ENCODE data around the gene SNCAIP.
A peak's percentile ranks its signal among the peaks of the same experiment; 100 is the strongest.
"Not testable (repeated sequence)": the region's sequence is repeated elsewhere in the genome, so short reads cannot be mapped to it uniquely, and the experiment has no call there.

The SNCAIP gene

DNA sequence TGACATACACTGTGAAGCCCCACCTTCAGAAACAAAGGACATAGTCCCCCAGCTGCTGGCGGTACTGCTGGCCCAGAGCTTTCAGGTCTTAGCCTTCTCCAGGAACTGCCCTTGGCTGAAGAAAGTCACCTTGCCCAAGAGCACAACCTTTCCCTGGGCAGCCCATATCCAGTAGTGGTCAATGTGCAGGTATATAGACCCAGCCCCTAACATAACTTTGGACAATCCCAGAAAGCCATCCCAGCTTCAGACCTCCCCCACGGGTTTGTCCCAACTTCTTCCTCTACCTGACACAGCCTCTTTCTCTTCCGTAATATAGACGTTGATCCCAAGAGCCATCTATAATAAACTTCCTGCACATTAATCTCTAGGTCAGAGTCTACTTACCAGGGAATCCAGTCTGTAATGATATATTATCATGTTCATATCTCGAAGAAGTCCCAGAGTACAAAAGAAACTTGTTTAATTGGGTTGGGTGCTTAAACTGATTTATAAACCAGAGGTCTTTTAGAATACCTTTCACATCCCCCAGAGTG is 157.4 kb downstream of the SNCAIP start:
- no peak for DNase-seq
- in situ Hi-C loops (cut with HindIII; ENCODE audit: low pct_ligation_motif_present, low pct_unique_long_range_greater_than_20kb, low sequenced_read_pairs) = no loop called here

DNA sequence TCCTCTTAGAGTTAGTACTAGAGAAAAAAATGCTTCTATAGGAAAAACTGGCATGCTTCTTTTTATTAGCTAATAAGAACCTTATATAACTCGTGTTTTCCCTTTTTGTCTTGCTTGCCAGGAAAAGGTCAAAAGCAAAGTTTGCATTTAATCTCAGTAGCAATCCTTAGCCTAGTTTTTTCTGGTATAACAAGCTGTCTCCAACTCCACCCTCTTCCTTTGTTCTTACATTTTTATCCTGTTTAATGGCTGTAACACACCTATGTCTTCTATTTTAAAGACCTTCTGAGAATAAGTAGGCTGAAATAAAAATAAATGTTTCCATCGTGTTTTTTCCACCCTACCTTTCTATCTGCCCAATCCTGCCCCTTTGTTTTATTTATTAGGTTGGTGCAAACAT is 158.3 kb downstream of the SNCAIP start:
- no peak for DNase-seq
- in situ Hi-C loops (cut with HindIII; ENCODE audit: low pct_ligation_motif_present, low pct_unique_long_range_greater_than_20kb, low sequenced_read_pairs) = no loop called here

DNA sequence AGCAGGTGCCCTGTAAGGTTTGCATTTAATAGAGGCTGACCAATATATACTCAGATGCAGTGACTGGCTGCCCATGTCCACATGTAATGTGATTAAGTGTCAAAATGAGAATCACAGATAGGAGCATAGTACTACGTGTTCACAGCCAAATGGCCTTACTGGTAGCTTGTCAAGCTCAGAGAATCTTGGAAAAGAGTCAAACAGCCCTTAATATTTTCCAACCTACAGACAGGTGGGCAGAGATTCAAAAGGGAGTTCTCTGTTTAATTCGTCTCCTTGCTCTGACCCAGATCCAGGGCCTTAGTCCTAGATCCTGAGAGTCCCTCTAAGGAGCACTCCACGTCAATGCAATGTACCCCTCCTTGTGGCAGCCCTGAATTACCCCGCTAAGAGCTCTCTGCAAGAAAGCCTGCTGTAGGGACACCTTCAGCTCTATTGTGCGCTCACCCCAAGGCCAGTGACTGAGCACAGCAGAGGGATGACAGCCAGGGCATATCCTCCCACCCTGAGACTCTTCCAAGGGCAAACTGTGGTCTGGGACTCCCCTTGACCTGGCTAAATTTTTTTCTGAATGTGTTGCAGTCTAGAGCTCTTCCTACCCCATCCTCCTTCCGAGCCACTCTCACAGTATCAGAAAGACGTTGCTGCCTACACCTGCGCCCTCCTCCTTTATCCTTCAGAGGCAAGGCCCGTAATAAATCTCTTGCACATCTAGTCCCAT is 159.2 kb downstream of the SNCAIP start:
- in situ Hi-C loops (cut with HindIII; ENCODE audit: low pct_ligation_motif_present, low pct_unique_long_range_greater_than_20kb, low sequenced_read_pairs) = no loop called here
- no peak for DNase-seq

DNA sequence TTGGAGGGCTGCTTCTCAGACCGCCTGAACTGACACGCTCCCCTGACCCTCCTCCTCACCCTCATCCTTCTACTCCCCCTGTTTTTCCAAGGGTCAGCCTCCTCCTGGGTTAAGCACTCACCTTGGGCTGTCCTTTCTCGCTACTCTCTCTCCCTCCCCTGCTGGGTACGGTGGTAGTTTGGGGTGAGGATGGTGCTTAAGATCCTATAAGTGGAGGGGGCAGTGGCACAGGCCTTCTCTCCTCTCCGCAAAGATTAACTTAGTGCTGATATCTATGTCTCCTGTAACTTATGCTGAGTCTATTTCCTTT is 159.7 kb downstream of the SNCAIP start:
- in situ Hi-C loops (cut with HindIII; ENCODE audit: low pct_ligation_motif_present, low pct_unique_long_range_greater_than_20kb, low sequenced_read_pairs) = no loop called here
- no peak for DNase-seq

DNA sequence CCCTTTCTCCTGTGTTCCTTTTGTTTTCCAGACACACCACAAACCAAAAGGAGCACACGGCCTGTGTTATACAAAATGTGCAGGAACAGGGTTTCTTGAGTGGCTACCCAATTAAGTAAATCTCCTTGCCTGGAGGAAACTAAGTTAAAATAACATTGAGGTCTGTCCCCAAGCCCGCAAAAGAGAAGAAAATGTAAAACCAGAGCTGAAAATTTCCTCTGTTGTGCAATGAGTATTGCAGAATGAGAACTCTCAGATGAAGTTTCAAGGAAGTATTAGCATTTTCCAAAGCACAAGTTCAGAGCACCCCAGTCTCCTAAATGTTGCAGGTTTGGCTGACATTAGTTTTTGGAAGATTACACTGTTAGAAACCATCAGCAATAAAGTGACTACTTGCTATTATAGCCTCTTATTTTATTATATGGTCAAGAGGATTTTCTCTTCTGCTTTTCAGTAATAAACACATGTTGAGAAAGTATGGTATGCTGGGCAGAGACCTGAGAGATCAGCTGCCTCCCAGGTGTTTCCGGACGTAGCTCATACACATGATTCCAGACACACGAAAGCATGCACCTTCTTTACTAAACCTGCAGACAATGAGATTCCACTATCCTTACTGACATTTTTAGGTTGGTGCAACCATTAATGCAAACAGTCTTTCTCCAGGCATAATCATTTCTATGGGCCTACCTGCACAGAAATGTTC is 161.3 kb downstream of the SNCAIP start:
- in situ Hi-C loops (cut with HindIII; ENCODE audit: low pct_ligation_motif_present, low pct_unique_long_range_greater_than_20kb, low sequenced_read_pairs) = no loop called here
- DNase-seq = no peak

DNA sequence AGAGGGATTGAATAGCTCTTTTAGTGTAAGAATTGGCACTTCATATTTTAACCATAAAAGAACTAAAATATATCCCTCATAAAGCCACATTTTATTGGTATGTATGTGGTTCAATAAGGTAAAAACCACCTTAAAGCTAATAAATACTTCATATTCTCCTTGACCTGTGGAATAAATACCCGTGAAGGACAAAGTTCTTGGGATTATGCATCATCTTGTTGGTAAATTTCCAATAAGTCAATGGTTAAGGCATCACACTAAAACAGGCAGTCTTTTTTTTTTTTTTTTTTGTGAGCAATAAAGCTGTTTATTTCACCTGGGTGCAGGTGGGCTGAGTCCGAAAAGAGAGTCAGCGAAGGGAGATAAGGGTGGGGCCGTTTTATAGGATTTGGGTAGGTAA is 161.9 kb downstream of the SNCAIP start:
- in situ Hi-C loops (cut with HindIII; ENCODE audit: low pct_ligation_motif_present, low pct_unique_long_range_greater_than_20kb, low sequenced_read_pairs) = no loop called here
- no peak for DNase-seq

DNA sequence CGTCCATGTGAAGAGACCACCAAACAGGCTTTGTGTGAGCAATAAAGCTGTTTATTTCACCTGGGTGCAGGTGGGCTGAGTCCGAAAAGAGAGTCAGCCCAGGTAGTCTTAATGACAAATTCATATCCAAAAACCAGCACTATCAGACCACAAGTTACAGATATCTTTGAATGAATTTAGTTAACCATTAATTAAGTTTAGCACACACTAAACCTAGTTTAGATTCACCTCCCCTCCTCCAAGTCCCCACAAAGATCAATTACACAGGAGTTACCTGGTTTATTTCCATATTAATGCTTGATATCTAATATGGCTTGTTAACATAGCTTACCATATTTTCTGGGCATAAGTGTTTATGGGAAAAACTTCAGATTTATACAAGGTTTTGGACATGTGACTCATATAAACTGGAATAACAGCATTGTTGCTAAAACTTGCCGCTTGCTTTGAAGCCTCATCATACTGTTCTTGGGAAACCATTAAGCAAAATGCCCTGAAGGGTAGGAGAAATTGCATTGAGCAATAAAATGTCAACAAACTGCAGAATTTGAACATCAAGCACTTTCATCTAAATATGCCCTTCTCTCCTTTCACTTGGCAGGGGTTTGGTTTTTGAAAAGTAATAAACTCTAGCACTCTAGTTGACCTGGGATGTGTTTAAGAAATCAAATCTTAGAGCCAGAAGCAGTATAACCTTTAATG is 166.9 kb downstream of the SNCAIP start:
- in situ Hi-C loops (cut with HindIII; ENCODE audit: low pct_ligation_motif_present, low pct_unique_long_range_greater_than_20kb, low sequenced_read_pairs) = no loop called here
- no peak for DNase-seq

DNA sequence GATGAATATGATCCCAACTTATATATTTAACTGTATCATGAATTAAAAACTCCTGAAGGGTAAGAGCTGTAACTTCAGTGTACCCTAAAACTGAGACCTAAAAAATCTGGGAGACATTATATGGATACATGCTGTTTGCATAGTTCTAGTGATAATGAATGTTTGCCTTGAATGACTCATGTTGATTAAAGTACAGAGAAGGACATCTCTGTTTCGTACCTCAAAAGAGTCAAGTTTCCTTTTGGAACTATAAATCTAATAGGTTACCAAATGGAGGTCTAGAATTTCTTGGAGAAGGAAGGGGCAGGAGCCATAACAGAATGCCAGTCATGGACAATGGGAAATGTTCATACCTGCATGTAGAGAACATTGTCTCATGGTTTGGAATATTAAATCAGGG is 168.1 kb downstream of the SNCAIP start:
- in situ Hi-C loops (cut with HindIII; ENCODE audit: low pct_ligation_motif_present, low pct_unique_long_range_greater_than_20kb, low sequenced_read_pairs) = no loop called here
- DNase-seq = no peak

DNA sequence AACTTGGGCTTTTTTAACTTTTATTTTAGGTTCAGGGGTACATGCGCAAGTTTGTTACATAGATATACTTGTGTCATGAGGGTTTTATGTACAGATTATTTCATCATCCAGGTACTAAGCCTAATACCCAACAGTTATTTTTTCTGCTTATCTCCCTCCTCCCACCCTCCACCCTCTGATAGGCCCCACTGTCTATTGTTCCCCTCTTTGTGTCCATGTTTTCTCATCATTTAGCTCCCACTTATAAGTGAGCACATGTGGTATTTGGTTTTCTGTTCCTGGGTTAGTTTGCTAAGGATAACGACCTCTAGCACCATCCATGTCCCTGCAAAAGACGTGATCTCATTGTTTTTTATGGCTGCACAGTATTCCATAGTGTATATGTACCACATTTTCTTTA is 172.1 kb downstream of the SNCAIP start:
- no peak for DNase-seq
- in situ Hi-C loops (cut with HindIII; ENCODE audit: low pct_ligation_motif_present, low pct_unique_long_range_greater_than_20kb, low sequenced_read_pairs) = no loop called here

DNA sequence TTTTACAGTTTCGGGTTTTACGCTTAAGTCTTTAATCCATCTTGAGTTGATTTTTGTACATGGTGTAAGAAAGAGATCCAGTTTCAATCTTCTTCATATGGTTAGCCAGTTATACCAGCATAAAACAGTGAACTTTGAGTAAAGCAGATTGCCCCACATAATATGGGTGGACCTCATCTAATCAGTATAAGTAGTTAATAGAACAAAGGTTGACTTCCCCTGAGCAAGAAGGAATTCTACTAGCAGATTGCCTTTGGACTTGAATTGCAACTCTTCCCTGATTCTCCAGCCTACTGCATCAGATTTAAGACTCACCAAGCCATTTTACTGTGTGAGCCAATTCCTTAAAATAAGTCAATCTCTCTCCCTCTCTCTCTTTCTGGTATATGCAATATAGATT is 173.2 kb downstream of the SNCAIP start:
- in situ Hi-C loops (cut with HindIII; ENCODE audit: low pct_ligation_motif_present, low pct_unique_long_range_greater_than_20kb, low sequenced_read_pairs) = no loop called here
- DNase-seq = no peak

DNA sequence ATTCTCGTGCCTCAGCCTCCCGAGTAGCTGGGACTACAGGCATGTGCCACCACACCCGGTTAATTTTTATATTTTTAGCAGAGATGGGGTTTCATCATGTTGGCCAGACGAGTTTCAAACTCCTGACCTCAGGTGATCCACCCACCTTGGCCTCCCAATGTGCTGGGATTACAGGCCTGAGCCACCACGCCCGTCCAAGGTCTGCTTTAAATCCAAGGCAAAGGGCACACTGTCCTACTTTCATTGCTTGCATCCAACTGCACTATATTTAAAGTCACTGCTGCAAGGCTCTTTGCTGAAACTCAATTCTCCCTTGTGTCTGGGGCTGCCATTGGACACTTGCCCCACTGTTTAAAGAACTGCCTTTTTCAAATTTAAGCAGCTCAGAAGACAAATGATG is 174.6 kb downstream of the SNCAIP start:
- DNase-seq; in situ Hi-C loops (cut with HindIII; ENCODE audit: low pct_ligation_motif_present, low pct_unique_long_range_greater_than_20kb, low sequenced_read_pairs): not testable (repeated sequence)

DNA sequence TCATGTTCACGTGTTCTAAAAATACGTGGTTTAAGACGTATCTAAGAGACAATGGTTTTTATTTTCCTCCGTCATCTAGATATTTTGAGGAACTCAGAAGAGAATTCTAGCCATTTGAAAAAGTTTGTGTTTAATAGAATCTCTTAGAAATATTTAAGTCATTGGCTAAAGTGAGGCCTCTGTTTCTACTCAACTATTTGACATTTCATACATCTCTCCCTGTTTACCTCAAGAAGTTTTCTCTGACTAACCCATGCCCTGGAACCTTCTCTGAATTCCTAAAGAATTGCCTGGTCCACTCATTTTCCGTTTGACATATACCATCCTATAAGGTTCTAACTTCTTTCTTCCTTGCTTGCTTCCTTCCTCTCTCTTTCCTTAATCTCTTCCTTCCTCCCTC is 178.7 kb downstream of the SNCAIP start:
- in situ Hi-C loops (cut with HindIII; ENCODE audit: low pct_ligation_motif_present, low pct_unique_long_range_greater_than_20kb, low sequenced_read_pairs) = no loop called here
- DNase-seq = no peak

DNA sequence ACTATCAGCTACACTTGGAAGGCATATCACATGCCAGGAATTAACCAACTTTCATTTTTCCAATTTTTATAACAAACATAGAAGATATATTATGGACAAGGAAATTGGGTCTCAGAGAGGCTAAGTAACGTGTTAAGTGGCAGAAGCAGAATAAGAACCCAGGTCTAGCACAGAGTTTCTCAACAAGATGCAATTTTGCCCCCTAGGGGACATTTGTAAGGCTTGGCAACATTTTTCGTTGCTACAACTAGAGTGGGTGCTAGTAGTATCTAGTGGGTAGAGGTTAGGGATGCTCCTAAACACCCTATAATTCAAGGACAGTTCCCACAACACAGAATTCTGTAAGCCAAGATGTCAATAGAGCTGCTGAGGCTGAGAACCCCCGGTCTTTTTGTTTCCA is 180.6 kb downstream of the SNCAIP start:
- in situ Hi-C loops (cut with HindIII; ENCODE audit: low pct_ligation_motif_present, low pct_unique_long_range_greater_than_20kb, low sequenced_read_pairs) = no loop called here
- peak; percentile 14 for DNase-seq

DNA sequence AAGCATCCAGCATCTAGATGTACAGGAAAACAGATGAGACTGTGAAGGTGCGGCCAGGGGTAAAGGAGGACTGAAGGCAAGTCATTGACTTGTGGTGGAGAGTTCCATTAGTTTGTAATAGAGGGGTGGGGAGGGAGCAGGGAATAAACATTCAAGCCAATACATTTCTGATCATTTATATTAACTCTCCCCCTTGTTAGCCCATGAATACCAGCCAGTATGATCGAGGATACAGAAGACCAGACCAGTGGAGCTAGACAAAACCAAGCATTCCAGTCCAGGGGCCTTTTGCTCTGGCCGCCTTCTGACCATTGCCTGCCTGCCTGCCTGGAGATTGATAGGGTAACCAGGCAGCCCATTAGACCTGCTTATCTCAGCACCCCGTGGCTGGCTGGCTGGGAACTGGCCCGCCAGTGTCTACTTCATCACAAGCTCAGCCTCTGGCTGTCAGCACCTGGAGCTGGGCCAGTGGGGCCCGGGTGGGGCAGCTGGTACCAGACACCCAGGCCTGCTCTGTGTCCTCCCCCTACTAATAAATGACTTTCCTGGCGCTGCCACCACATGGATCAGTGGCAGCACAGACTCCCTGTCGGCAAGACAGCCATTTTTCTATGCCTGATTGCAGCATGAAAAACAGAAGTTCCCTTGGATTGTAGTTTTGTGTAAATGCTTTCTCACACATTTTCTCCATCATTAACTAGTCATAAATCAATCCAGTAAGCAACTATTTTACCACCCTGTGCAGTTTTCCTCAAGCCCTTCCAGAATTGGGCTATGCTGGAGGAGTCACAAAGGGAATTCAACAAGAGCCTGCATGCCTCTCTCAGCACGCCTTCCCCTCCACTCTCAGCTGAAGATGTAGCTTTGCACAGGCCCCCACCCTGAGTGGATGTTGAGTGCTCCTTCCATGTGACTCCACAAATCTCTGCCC is 181.3 kb downstream of the SNCAIP start:
- no peak for DNase-seq
- in situ Hi-C loops (cut with HindIII; ENCODE audit: low pct_ligation_motif_present, low pct_unique_long_range_greater_than_20kb, low sequenced_read_pairs) = no loop called here

DNA sequence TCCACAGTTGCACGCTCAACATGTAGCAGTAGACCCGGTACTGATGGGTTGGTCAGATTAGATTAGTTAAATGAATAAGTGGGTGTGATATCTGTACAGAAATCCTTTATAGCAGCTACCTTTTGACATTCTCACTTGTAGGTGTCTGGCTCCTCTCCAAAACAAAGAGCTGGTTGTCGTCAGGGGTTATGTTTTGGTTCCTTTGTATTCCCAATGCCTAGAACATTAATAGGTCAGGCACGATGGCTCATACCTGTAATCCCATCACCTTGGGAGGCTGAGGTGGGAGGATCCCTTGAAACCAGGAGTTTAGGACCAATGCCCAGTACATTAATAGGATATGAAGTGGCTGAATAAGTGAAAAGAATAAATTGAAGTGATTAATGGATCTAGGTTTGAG is 182.1 kb downstream of the SNCAIP start:
- in situ Hi-C loops (cut with HindIII; ENCODE audit: low pct_ligation_motif_present, low pct_unique_long_range_greater_than_20kb, low sequenced_read_pairs) = no loop called here
- DNase-seq = no peak

DNA sequence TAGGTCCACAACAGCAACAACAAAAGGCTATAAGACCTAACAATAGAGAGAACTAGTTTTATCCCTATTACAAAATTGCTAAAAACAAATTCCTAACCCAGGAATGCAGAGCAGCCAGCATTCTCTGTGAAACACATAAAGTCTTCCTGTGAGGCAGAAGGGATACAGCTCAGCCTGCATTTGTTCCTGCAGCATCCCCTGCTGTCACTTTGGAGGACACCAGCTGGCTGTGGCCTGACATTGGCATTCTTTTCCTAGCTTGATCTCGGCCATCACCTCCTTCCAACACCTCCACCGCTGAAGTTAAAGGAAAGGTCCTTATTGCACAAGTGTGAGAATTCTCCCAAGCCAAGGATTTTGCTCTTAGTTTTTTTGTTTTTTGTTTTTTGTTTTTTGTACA is 186.1 kb downstream of the SNCAIP start:
- DNase-seq = no peak
- in situ Hi-C loops (cut with HindIII; ENCODE audit: low pct_ligation_motif_present, low pct_unique_long_range_greater_than_20kb, low sequenced_read_pairs) = no loop called here

DNA sequence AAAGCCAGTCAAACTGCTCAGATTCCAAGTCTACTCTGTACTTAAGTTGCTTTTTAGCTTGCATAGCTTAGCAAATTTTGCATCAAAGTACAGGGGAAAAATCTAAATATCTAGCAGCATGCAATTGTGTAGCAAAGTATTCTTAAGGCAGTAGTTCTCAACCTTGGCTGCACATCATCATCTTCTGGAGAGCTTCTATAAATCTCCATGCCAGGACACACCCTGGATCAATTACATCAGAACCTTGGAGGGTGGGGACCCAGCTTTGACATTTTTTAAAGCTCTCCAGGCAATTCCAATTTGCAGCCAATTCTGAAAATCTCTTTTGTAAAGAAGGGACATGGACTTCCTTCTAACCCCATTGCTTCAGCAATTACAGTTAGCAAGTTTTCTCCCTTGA is 187.5 kb downstream of the SNCAIP start:
- no peak for DNase-seq

DNA sequence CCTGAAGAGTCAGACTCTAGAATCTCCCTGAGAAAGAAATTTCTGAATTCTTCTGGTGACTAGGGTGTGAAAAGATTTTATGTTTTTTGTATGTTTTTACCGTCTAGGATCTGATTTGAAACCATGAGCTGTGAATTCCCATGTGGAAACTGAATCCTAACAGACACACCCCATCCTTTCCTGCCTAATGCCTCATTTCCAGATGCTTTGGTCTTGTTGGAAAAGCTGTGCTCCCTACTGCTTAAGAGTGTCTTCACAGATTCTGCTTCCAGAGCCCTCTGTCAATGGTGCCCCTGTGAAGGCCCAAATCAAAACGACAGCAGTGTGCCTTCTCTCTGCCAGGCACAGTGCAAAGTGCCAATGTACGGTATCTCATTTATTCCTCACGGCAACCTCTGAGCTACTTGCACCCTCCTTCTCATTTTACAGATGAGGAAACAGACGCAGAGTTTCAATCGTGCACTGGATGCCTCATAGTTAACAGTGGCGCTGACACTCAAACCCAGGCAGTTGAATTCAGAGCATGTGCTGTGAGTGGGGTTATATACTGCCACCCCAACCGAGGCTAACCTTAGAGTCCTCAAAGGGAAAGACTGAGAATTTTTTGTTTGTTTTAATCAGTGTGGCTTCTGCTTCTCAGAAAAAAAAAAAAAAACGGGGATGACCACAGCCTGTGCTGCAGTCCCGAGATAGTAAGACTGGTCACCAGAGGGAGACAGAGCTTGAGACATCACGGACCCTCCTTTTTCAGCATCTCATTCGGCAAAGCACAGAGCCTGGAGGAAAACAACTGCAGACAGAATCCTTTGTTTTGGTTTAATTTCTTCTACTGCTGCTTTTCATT is 188.4 kb downstream of the SNCAIP start:
- DNase-seq = peak; percentile 47
- in situ Hi-C loops (cut with HindIII; ENCODE audit: low pct_ligation_motif_present, low pct_unique_long_range_greater_than_20kb, low sequenced_read_pairs) = no loop called here

More for the DNA sequence above, 187.5 kb downstream of the SNCAIP start:
- in situ Hi-C loops (cut with HindIII; ENCODE audit: low pct_ligation_motif_present, low pct_unique_long_range_greater_than_20kb, low sequenced_read_pairs) = no loop called here
